BE2C (cell line): ENCODE data around the gene CMIP.

Experiments
- DNase-seq: peaks from one replicate; pipeline ENCODE4 v3.0.0-alpha.2; 2020
- H3K27me3 ChIP-seq: fragments of 250-450 bp; sonication (Bioruptor Pico); 2 replicates; pipeline ENCODE4 v1.5.1; 2020; ENCODE audit warnings: mild to moderate bottlenecking
- H3K36me3 ChIP-seq: fragments of 250-450 bp; sonication (Bioruptor Pico); 2 replicates; pipeline ENCODE4 v1.5.1; 2020; ENCODE audit warnings: mild to moderate bottlenecking
- H3K4me1 ChIP-seq: fragments of 250-450 bp; sonication (Bioruptor Pico); 2 replicates; pipeline ENCODE4 v1.5.1; 2020
- H3K4me3 ChIP-seq: 2 replicates; pipeline ENCODE4 v1.5.1; 2011; ENCODE audit warnings: low read depth, low read length
- H3K9me3 ChIP-seq: fragments of 250-450 bp; sonication (Bioruptor Pico); 2 replicates; pipeline ENCODE4 v1.5.1; 2020
- TF ChIP-seq, protein P1 (sequence below): IDR thresholded peaks from 2 replicates; pipeline ENCODE4 v1.5.1; 2012; ENCODE audit warnings: mild to moderate bottlenecking, low read depth, low read length

CMIP gene

DNA sequence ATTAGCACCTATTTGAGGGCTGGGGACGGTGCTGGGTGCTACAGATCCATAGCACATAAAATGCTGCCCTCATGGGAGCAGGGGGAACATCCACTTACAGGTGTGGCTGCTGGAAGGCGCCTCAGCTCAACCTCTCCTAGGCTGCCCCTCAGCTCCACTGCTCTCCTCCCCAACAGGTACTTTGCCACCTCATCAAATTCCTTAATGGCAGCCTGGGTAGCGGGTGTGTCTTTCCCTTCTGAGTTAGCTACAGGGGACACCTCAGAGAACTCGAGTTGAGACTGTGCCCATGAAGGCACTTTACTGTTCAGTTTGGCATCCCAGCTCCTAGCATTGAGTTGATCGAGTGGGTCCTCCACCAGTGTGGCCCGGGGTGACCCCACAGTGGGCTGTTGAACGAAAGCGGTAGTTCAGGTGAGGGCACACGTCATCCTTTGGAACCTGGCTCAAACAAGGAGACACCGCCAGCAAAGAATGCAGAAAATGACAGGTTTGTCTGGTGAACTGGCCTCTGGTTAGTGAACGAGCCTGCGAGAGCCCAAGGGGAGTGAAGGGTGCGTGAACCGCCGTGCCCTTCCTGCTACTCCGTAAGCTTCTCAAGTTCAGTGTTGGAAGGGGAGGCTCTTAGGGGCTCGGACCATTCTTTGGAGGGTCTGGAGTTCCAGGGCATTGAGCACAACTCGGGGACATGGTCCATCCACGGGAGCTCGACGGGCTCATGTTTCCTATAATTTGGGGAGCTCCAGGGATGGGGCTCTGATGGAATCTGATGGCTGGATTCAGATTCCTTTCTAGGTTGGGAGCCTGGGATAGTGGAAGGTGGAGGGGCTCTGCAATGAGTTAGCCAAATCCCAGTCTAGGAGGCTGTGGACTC lies 3.5 kb upstream of the CMIP start:
- Histone ChIP-seq H3K4me1 (no peaks in the 10 kb centered on the region; the same call in 1 of the 2 replicates), H3K36me3 (no peaks in the 10 kb centered on the region), H3K9me3 (no peaks in the 10 kb centered on the region; the same call in 1 of the 2 replicates), H3K4me3 (no peak overlapping the region), H3K27me3 (peaks cover 37% of the 10 kb centered on the region)
- DNase-seq = no peak
- TF ChIP-seq, protein P1, sequence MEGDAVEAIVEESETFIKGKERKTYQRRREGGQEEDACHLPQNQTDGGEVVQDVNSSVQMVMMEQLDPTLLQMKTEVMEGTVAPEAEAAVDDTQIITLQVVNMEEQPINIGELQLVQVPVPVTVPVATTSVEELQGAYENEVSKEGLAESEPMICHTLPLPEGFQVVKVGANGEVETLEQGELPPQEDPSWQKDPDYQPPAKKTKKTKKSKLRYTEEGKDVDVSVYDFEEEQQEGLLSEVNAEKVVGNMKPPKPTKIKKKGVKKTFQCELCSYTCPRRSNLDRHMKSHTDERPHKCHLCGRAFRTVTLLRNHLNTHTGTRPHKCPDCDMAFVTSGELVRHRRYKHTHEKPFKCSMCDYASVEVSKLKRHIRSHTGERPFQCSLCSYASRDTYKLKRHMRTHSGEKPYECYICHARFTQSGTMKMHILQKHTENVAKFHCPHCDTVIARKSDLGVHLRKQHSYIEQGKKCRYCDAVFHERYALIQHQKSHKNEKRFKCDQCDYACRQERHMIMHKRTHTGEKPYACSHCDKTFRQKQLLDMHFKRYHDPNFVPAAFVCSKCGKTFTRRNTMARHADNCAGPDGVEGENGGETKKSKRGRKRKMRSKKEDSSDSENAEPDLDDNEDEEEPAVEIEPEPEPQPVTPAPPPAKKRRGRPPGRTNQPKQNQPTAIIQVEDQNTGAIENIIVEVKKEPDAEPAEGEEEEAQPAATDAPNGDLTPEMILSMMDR = no peak

DNA sequence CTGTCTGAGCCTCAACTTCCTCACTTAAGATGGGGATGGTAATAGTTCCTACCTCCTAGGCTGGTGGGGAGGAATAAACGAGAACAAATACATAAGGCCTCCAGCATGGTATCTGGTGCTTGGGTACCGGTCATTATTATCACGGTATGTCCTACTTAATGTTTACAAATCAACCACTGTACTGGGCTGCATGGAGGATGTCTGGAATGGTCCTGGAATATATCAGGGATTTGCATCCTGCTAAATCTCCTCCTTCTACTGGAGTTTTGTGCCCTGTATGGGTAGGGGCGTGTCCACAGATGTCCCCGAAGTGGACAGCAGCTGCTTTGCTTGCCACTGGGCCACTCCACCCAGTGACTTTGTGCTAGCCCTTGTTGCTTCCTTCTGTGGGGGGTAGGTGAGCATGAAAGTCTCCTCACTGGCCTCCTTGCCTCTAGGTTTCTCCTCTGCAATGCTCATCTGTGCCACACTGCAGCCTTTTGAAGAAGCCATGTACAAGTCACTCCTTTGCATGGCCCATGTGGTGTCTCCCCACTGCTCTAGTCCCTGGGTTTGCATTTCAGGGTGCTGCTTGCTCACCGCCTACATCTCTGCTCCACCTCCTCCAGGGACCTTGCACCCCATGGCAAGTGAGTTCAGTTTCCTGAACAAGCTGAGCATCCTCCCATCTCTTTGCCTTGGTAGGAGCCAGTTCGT lies 2.2 kb upstream of the CMIP start:
- DNase-seq = no peak
- TF ChIP-seq, protein P1 = no peak
- H3K4me1 ChIP-seq = no peaks in the 10 kb centered on the region; the same call in none of the 2 replicates
- H3K9me3 ChIP-seq = no peaks in the 10 kb centered on the region; the same call in 1 of the 2 replicates
- no peaks in the 10 kb centered on the region for H3K36me3 ChIP-seq
- H3K27me3 ChIP-seq = peaks cover 37% of the 10 kb centered on the region
- no peak overlapping the region for H3K4me3 ChIP-seq

DNA sequence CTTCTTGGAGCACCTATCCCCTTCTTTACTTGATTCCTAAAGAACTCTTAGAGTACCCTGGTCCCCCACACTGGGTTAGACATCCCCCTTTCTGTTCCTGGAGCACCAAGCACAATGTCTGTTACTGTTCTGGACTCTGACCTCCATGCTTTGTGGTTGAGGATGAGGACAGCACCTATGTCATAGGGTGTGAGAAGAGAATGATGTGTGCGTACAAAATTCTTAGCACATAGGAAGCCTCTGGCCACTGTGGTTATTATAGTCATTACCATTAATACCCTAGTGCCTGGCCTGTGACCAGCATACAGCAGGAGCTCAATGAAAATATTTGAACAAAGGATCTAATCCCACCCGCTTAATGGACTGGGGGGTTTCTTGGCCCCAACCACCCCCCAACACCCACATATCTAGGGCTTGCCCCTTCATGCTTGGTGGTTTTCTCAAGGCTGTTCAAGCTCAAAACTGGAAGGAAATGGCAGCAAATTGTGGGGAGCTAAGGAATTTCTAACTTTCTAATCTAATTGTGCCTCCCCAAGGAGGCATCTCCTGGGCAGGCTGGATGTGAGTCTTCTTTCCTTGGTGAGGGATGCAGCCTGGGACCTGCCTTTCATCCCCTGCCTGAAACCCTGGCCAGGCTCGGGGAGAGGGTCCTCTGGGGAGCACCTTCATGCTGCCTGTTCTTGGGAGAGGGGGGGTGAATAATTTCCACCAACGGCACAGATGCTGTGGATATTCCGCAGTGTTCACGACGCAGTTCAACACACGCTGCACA lies 1.5 kb upstream of the CMIP start:
- TF ChIP-seq, protein P1 = no peak
- Histone ChIP-seq H3K9me3 (no peaks in the 10 kb centered on the region; the same call in 1 of the 2 replicates), H3K4me3 (no peak overlapping the region)

DNA sequence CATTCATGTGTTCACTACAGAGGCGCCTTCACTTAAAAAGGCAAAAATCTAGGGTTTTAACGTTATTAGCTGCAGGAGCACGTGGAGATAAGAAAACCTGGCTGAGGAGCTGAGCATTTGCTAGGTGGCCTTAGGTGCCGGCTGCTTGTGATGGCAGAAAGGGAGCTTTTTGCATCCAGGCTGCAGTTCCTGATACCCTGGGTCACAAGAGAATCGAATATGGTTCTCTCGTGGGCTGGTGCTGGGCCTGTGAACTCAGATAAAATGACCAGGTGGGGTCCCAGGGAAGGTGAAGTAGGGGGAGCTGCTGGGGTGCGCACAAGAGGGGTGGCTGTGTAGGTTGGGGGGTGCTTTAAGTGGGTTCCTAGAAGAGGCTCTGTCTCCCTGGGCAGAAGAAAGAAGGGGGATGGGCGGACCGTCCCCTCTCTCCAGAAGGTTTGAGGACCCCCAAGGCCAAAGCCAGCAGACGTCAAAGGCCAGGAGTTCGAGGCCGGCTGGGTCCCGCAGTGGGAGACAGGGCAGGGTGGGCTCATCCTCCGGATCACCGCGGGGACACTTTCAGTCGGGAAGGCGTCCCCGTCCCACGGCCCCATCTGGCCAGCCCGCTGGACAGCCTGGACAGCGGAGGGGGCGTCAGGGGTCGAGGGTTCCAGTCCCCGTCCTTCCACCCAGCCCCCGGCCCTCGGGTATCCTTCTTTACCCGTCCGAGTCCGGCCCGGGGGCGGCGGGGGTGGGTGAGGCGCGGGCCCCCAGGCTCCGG lies 740 bp upstream of the CMIP start:
- H3K27me3 ChIP-seq = peaks cover 28% of the 10 kb centered on the region
- H3K9me3 ChIP-seq = no peaks in the 10 kb centered on the region; the same call in 1 of the 2 replicates
- H3K36me3 ChIP-seq = no peaks in the 10 kb centered on the region
- peak overlapping the region; percentile 47 for H3K4me3 ChIP-seq
- TF ChIP-seq, protein P1 = no peak
- DNase-seq = no peak
- H3K4me1 ChIP-seq = no peaks in the 10 kb centered on the region; the same call in none of the 2 replicates

More for the DNA sequence above, 1.5 kb upstream of the CMIP start:
- H3K4me1 ChIP-seq = no peaks in the 10 kb centered on the region; the same call in none of the 2 replicates
- peaks cover 32% of the 10 kb centered on the region for H3K27me3 ChIP-seq
- no peak for DNase-seq
- H3K36me3 ChIP-seq = no peaks in the 10 kb centered on the region

DNA sequence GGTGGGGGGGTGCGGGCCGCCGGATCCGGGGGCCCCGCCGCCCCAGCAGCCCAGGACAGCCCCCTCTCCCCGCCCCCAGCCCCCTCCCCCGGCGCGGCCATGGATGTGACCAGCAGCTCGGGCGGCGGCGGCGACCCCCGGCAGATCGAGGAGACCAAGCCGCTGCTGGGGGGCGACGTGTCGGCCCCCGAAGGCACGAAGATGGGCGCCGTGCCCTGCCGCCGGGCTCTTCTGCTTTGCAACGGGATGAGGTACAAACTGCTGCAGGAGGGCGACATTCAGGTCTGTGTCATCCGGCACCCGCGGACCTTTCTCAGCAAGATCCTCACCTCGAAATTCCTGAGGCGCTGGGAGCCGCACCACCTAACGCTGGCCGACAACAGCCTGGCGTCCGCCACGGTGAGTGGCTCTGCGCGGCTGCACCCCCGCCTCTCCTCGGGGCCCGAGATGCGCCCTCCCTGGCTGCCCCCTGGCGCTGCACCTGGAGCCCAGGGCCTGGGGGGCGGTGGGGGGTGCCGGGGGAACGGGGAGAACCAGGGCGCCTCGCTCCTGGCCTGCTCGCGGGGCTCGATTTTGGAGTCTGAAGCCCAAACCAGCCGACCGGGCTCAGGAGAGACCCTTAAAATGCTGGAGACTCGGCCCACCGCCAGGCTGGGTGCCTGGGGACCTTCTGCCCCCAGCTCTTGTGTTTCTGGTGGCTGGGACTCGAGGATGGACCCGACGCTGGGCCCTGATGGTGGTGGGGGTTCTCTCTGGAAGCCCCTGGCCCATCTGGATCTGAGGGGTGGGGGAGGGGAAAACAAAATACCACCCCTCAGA lies 744 bp downstream of the CMIP start:
- Histone ChIP-seq H3K36me3 (no peaks in the 10 kb centered on the region), H3K4me1 (no peaks in the 10 kb centered on the region; the same call in none of the 2 replicates), H3K27me3 (peaks cover 13% of the 10 kb centered on the region), H3K4me3 (peak overlapping the region; percentile 68), H3K9me3 (no peaks in the 10 kb centered on the region)
- DNase-seq = peak; percentile 47
- TF ChIP-seq, protein P1 = no peak
